Common myeloid progenitor, CD34-positive (primary cell): ENCODE data around the gene SHISA3. TPM values are rescaled to one million over a fixed set of nuclear protein-coding genes. Genes with fewer than 3 reads are reported as not detected.

ENCODE experiments used
- CTCF ChIA-PET: fragments of 350-600 bp; sonication (Branson Sonifier 250); formaldehyde crosslinking; loops from one replicate; lab custom pipeline; 2021; ENCODE audit warnings: antibody characterized with exemption; lab: Charles Lee
- POLR2A ChIA-PET: fragments of 350-600 bp; sonication (Branson Sonifier 250); formaldehyde crosslinking; loops from one replicate; lab custom pipeline; 2021; ENCODE audit warnings: antibody characterized with exemption; lab: Charles Lee
- DNase-seq, 3 donors: peaks; one replicate each; pipeline versions ENCODE4 v3.0.0 to v3.0.0-alpha.2; 2013
- H3K27ac ChIP-seq, 2 experiments: 1 replicate in 1 of 2; 2 replicates in 1 of 2; pipeline ENCODE4 v1.7.0; 2013; ENCODE audit warnings: inconsistent platforms in 2 of 2, low read length in 2 of 2, mild to moderate bottlenecking in 2 of 2, low read depth in 1 of 2, moderate library complexity in 1 of 2; ENCODE audit not compliant: severe bottlenecking in 2 of 2, insufficient read depth in 1 of 2, poor library complexity in 1 of 2
- H3K27me3 ChIP-seq, 5 experiments: replicated peaks in 2 of 5; 1 replicate in 3 of 5; 2 replicates in 2 of 5; pipeline versions ENCODE4 v1.6.1 to v1.7.0; 2013; ENCODE audit warnings: low read length in 4 of 5, mild to moderate bottlenecking in 2 of 5, moderate library complexity in 2 of 5, inconsistent platforms in 1 of 5; ENCODE audit not compliant: insufficient read depth in 5 of 5, control insufficient read depth in 4 of 5
- H3K36me3 ChIP-seq, 4 experiments: 1 replicate in 2 of 4; 2 replicates in 2 of 4; pipeline versions ENCODE4 v1.6.1 to v1.7.0; 2013; ENCODE audit warnings: low read length in 3 of 4, control low read depth in 1 of 4, mild to moderate bottlenecking in 1 of 4; ENCODE audit not compliant: control insufficient read depth in 4 of 4, insufficient read depth in 4 of 4
- H3K4me1 ChIP-seq, 4 experiments: 1 replicate in 3 of 4; 2 replicates in 1 of 4; pipeline versions ENCODE4 v1.6.1 to v1.7.1; 2013; ENCODE audit warnings: low read length in 3 of 4, mild to moderate bottlenecking in 3 of 4, control low read depth in 1 of 4, inconsistent platforms in 1 of 4, moderate library complexity in 1 of 4; ENCODE audit not compliant: control insufficient read depth in 4 of 4, insufficient read depth in 4 of 4; ENCODE audit errors: control extremely low read depth in 1 of 4
- H3K4me3 ChIP-seq, 7 experiments: 1 replicate in 4 of 7; 2 replicates in 3 of 7; pipeline versions ENCODE4 v1.5.1 to v1.7.0; 2013; ENCODE audit warnings: mild to moderate bottlenecking in 7 of 7, low read length in 6 of 7, moderate library complexity in 6 of 7, inconsistent platforms in 2 of 7, low read depth in 2 of 7, control low read depth in 1 of 7; ENCODE audit not compliant: insufficient read depth in 4 of 7, control insufficient read depth in 1 of 7; ENCODE audit errors: extremely low read depth in 1 of 7
- H3K9me3 ChIP-seq, 5 experiments: 1 replicate in 4 of 5; 2 replicates in 1 of 5; pipeline versions ENCODE4 v1.6.1 to v1.7.1; 2013; ENCODE audit warnings: low read length in 4 of 5, mild to moderate bottlenecking in 2 of 5, inconsistent platforms in 1 of 5, low read depth in 1 of 5, moderate library complexity in 1 of 5; ENCODE audit not compliant: control insufficient read depth in 4 of 5, insufficient read depth in 2 of 5; ENCODE audit errors: control extremely low read depth in 1 of 5
- WGBS: methylation state at CpG from one replicate; pipeline ENCODE4 v1.1.5; 2013; ENCODE audit not compliant: insufficient coverage; 5-methylcytosine and 5-hydroxymethylcytosine counted together
- polyA plus RNA-seq: library from polyadenylated mRNA; unstranded; fragments of 120-200 nt; gene quantifications from one replicate; pipeline ENCODE4 v1.2.1, GENCODE V29; 2013

SHISA3 gene
- not detected for polyA plus RNA-seq

GRCh38 chr4:42396752-42397634, at the start of gene SHISA3:
Gene SHISA3 (plus strand): TSS chr4:42397488. CDS start chr4:42398057, 569 bp downstream.
- DNase-seq, result peak; percentile 45 to 75 (median 62)
- Histone ChIP-seq H3K27me3 (peaks cover 24 to 80% (median 33%) of the 10 kb centered on the region in 5 experiments), H3K9me3 (no peaks in the 10 kb centered on the region), H3K27ac (no peak within 1 kb of the TSS), H3K36me3 (no peaks in the 10 kb centered on the region), H3K4me3 (peak within 1 kb of the TSS in 6 of 7 experiments; percentile 11 to 71 (median 58)), H3K4me1 (peaks cover 10 to 30% (median 26%) of the 10 kb centered on the region in 4 experiments)
- CTCF ChIA-PET, result interaction anchor here (0.6 kb wide), 1 partner anchor 555 kb away, joined by 3 read pairs; no protein-coding TSS in a partner anchor
- POLR2A ChIA-PET, result interaction anchor here (0.7 kb wide), 1 partner anchor 92 kb away, joined by 3 read pairs; no protein-coding TSS in a partner anchor
- 0% methylated on average over 49 of the region's 61 CpGs for whole genome bisulfite sequencing

DNA sequence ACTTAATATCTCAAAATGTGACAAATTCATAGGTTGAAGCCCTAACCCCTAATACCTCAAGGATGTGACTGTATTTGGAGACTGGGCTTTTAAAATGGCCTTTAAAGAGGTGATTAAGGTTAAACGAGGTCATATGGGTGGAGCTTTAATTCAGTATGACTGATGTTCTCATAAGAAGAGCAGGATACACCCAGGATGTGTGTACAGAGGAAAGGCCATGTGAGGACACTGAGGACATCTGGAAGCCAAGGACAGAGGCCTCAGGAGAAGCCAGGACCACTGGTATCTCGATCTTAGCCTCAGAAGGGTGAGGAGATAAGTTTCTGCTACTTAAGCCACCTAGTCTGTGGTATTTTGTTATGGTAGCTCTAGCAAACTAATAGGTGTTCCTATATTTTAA, 49.0 kb upstream of the SHISA3 start:
- Histone ChIP-seq H3K36me3 (no peaks in the 10 kb centered on the region), H3K27me3 (peaks cover 0 to 2% (median 0%) of the 10 kb centered on the region in 5 experiments), H3K4me3 (no peak overlapping the region), H3K9me3 (peaks cover 0 to 5% (median 0%) of the 10 kb centered on the region in 5 experiments), H3K27ac (no peak overlapping the region), H3K4me1 (no peaks in the 10 kb centered on the region)
- WGBS, result 100% methylated on average over 2 of the region's 2 CpGs
- ChIA-PET CTCF (no interaction called here), POLR2A (no interaction called here)
- no peak for DNase-seq

DNA sequence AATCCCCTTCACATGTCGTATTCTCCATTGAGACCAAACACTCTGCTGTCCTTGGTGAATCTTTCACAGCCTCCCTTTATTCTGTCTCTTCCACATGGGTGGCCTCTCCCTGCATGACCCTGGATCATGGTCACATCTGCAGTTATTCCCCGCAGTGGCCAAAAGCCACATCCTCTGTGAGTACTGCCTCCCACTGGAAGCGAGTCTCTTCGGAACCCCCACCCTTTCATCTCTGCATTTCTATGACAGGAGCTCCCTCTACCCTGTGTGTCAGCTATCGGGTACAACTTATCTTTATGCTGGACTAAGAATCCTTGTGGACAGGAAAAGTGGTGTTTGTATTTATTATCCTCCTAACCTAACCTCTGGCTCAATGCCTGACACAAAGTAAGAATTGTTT, 48.6 kb upstream of the SHISA3 start:
- no peak for DNase-seq
- ChIA-PET POLR2A (no interaction called here), CTCF (no interaction called here)
- WGBS, result 100% methylated on average over 2 of the region's 5 CpGs
- Histone ChIP-seq H3K27me3 (peaks cover 0 to 1% (median 0%) of the 10 kb centered on the region in 5 experiments), H3K4me1 (no peaks in the 10 kb centered on the region), H3K4me3 (no peak overlapping the region), H3K27ac (no peak overlapping the region), H3K9me3 (peaks cover 0 to 5% (median 0%) of the 10 kb centered on the region in 5 experiments), H3K36me3 (no peaks in the 10 kb centered on the region)

GRCh38 chr4:42350611-42351182, 46.6 kb upstream of the SHISA3 start:
- ChIA-PET POLR2A (no interaction called here), CTCF (interaction anchor here (1.5 kb wide), 1 partner anchor 16 kb away, joined by 4 read pairs; no protein-coding TSS in a partner anchor)
- no peak overlapping the region for H3K4me3 ChIP-seq
- no CpG with 5 or more reads among the region's 4 CpGs for WGBS
- H3K9me3 ChIP-seq, result peaks cover 0 to 5% (median 0%) of the 10 kb centered on the region in 5 experiments
- no peaks in the 10 kb centered on the region for H3K4me1 ChIP-seq
- no peak overlapping the region for H3K27ac ChIP-seq
- DNase-seq, result no peak
- H3K36me3 ChIP-seq, result no peaks in the 10 kb centered on the region
- H3K27me3 ChIP-seq, result peaks cover 0 to 4% (median 2%) of the 10 kb centered on the region in 5 experiments

DNA sequence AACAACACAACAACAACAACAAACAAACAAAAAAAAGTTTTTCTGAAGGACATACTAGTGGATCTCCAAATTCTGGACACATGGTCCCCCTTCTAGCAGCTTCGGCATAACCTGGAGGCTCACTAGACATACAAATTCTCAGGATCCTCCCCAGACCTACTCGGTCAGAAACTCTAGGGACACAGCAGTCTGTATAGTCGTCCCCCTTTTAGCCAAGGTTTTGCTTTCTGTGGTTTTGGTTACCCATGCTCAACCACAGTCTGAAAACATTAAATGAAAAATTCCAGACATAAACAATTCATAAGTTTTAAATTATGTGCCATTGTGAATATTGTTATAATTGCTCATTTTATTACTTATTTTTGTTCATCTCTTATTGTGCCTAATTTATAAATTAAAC, 45.2 kb upstream of the SHISA3 start:
- no peak overlapping the region for H3K4me3 ChIP-seq
- no peaks in the 10 kb centered on the region for H3K4me1 ChIP-seq
- no peak for DNase-seq
- H3K27me3 ChIP-seq, result peaks cover 0 to 4% (median 2%) of the 10 kb centered on the region in 5 experiments
- CTCF ChIA-PET, result no interaction called here
- peaks cover 0 to 2% (median 0%) of the 10 kb centered on the region in 5 experiments for H3K9me3 ChIP-seq
- POLR2A ChIA-PET, result no interaction called here
- no peak overlapping the region for H3K27ac ChIP-seq
- no peaks in the 10 kb centered on the region for H3K36me3 ChIP-seq
- WGBS, result 100% methylated on average over 2 of the region's 3 CpGs

- H3K9me3 ChIP-seq, result no peaks in the 10 kb centered on the region
- H3K4me1 ChIP-seq, result peaks cover 0 to 2% (median 0%) of the 10 kb centered on the region in 4 experiments
- ChIA-PET POLR2A (no interaction called here), CTCF (interaction anchor here (1.1 kb wide), 1 partner anchor 400 kb away, joined by 4 read pairs; no protein-coding TSS in a partner anchor)
- no peak overlapping the region for H3K4me3 ChIP-seq
- no peaks in the 10 kb centered on the region for H3K36me3 ChIP-seq
- DNase-seq, result peak; percentile 3 to 57 (median 48)
- H3K27me3 ChIP-seq, result peaks cover 2 to 4% (median 2%) of the 10 kb centered on the region in 5 experiments
- 84% methylated on average over 2 of the region's 5 CpGs for WGBS
- H3K27ac ChIP-seq, result no peak overlapping the region
Observed at GRCh38 chr4:42357325-42357724, 40.0 kb upstream of the SHISA3 start.
